H1 (cell line): ENCODE results near the gene RALGDS. TPM values are rescaled to one million over a fixed set of nuclear protein-coding genes. Genes with fewer than 3 reads are reported as not detected.

Experiments
- CTCF ChIA-PET: fragments of 300-600 bp; sonication (Branson Sonifier 250); formaldehyde crosslinking; loops from one replicate; lab custom pipeline; 2021; ENCODE audit not compliant: partially characterized antibody; lab: Charles Lee
- POLR2A ChIA-PET: fragments of 300-600 bp; sonication (Branson Sonifier 250); formaldehyde crosslinking; loops from one replicate; lab custom pipeline; 2021; ENCODE audit warnings: inconsistent platforms; ENCODE audit not compliant: partially characterized antibody; lab: Charles Lee
- DNase-seq, 2 experiments: peaks; one replicate each; pipeline versions ENCODE4 v3.0.0 to v3.0.0-alpha.2; 2010 to 2022; ENCODE audit warnings: low spot score in 2 of 2, low read depth in 1 of 2, mixed read lengths in 1 of 2
- FAIRE-seq: peaks from 2 replicates; lab custom pipeline; 2011; peaks lifted over from hg19 to GRCh38; lab: Jason Lieb, UNC
- H2AFZ ChIP-seq: 2 replicates; pipeline ENCODE4 v1.8.1; 2012; ENCODE audit warnings: low read length, inconsistent platforms
- H2AK5ac ChIP-seq: 2 replicates; pipeline ENCODE4 v1.6.1; 2013; ENCODE audit warnings: low read depth, low read length
- H2BK120ac ChIP-seq: replicated peaks from 2 replicates; pipeline ENCODE3; 2013; ENCODE audit warnings: low read depth, low read length, inconsistent platforms
- H2BK12ac ChIP-seq: 2 replicates; pipeline ENCODE4 v1.6.1; 2013; ENCODE audit warnings: low read depth, low read length
- H2BK15ac ChIP-seq: 2 replicates; pipeline ENCODE4 v1.6.1; 2013; ENCODE audit warnings: low read length
- H2BK20ac ChIP-seq: 2 replicates; pipeline ENCODE4 v1.6.1; 2013; ENCODE audit warnings: low read length
- H2BK5ac ChIP-seq: 2 replicates; pipeline ENCODE4 v1.6.1; 2013; ENCODE audit warnings: low read depth, low read length
- H3K14ac ChIP-seq: 2 replicates; pipeline ENCODE4 v1.6.1; 2013; ENCODE audit warnings: inconsistent platforms; ENCODE audit not compliant: insufficient read length
- H3K18ac ChIP-seq: 2 replicates; pipeline ENCODE4 v1.6.1; 2013; ENCODE audit warnings: low read length; ENCODE audit errors: extremely low read depth
- H3K23ac ChIP-seq: 2 replicates; pipeline ENCODE4 v1.6.1; 2013; ENCODE audit warnings: inconsistent platforms; ENCODE audit not compliant: insufficient read length
- H3K23me2 ChIP-seq: 2 replicates; pipeline ENCODE4 v1.6.1; 2013; ENCODE audit warnings: low read depth, low read length
- H3K27ac ChIP-seq: 2 replicates; pipeline ENCODE4 v1.6.1; 2011; ENCODE audit warnings: low read depth, low read length, inconsistent platforms
- H3K27me3 ChIP-seq, 4 experiments: replicated peaks in 1 of 4; 1 replicate in 1 of 4; 2 replicates in 3 of 4; pipeline versions ENCODE4 v1.6.1 to v1.8.1; 2011 to 2013; ENCODE audit warnings: low read length in 3 of 4, mild to moderate bottlenecking in 3 of 4, inconsistent platforms in 2 of 4, mixed read lengths in 2 of 4, moderate library complexity in 1 of 4; ENCODE audit not compliant: control insufficient read depth in 3 of 4, insufficient read depth in 3 of 4; ENCODE audit errors: extremely low read depth in 1 of 4
- H3K36me3 ChIP-seq, 4 experiments: 2 replicates each; pipeline versions ENCODE4 v1.6.1 to v1.8.1; 2011 to 2013; ENCODE audit warnings: mild to moderate bottlenecking in 4 of 4, low read length in 3 of 4, moderate library complexity in 2 of 4, control low read depth in 1 of 4, inconsistent platforms in 1 of 4; ENCODE audit not compliant: insufficient read depth in 4 of 4, control insufficient read depth in 2 of 4
- H3K4ac ChIP-seq: replicated peaks from 2 replicates; pipeline ENCODE3; 2013; ENCODE audit warnings: low read length, low read depth, mixed read lengths, inconsistent platforms; ENCODE audit not compliant: insufficient read length
- H3K4me1 ChIP-seq, 4 experiments: replicated peaks in 1 of 4; 1 replicate in 1 of 4; 2 replicates in 3 of 4; pipeline versions ENCODE4 v1.6.1 to v1.8.1; 2011 to 2013; ENCODE audit warnings: low read length in 3 of 4, inconsistent platforms in 2 of 4, mixed read lengths in 1 of 4; ENCODE audit not compliant: insufficient read depth in 4 of 4, control insufficient read depth in 3 of 4
- H3K4me2 ChIP-seq, 2 experiments: 2 replicates each; pipeline versions ENCODE4 v1.6.1 to v1.8.1; 2011 to 2013; ENCODE audit warnings: low read depth in 2 of 2, low read length in 2 of 2, control low read depth in 1 of 2, inconsistent platforms in 1 of 2, mild to moderate bottlenecking in 1 of 2; ENCODE audit not compliant: insufficient read depth in 1 of 2
- H3K4me3 ChIP-seq, 4 experiments: fragments of 200-600, 300-600 bp in 1 of 4; sonication (generic), shearing (Covaris generic), sonication (Bioruptor Twin) in 1 of 4; 2 replicates each; pipeline versions ENCODE4 v1.5.1 to v1.8.1; 2011 to 2016; ENCODE audit warnings: low read length in 4 of 4, low read depth in 3 of 4, control low read depth in 2 of 4, inconsistent platforms in 2 of 4, mild to moderate bottlenecking in 2 of 4, mixed read lengths in 1 of 4, moderate library complexity in 1 of 4; ENCODE audit not compliant: insufficient read depth in 2 of 4; ENCODE audit errors: extremely low read depth in 1 of 4
- H3K56ac ChIP-seq: replicated peaks from 2 replicates; pipeline ENCODE3; 2013; ENCODE audit warnings: low read depth, mild to moderate bottlenecking, mixed read lengths, low read length, inconsistent platforms; ENCODE audit not compliant: insufficient read length
- H3K79me1 ChIP-seq: 2 replicates; pipeline ENCODE4 v1.6.1; 2013; ENCODE audit warnings: low read depth, low read length, control low read depth
- H3K79me2 ChIP-seq, 2 experiments: 2 replicates each; pipeline versions ENCODE4 v1.6.1 to v1.8.1; 2012 to 2013; ENCODE audit warnings: low read length in 2 of 2, mild to moderate bottlenecking in 2 of 2, inconsistent platforms in 1 of 2; ENCODE audit not compliant: insufficient read depth in 2 of 2, control insufficient read depth in 1 of 2
- H3K9ac ChIP-seq, 4 experiments: replicated peaks in 1 of 4; 1 replicate in 1 of 4; 2 replicates in 3 of 4; pipeline versions ENCODE4 v1.6.1 to v1.8.1; 2011 to 2013; ENCODE audit warnings: low read depth in 3 of 4, low read length in 3 of 4, control low read depth in 2 of 4, mild to moderate bottlenecking in 2 of 4, moderate library complexity in 2 of 4, inconsistent platforms in 1 of 4; ENCODE audit errors: extremely low read depth in 1 of 4
- H3K9me3 ChIP-seq, 2 experiments: 2 replicates each; pipeline versions ENCODE4 v1.6.1 to v1.8.1; 2012 to 2013; ENCODE audit warnings: mild to moderate bottlenecking in 2 of 2, moderate library complexity in 2 of 2, control low read depth in 1 of 2, inconsistent platforms in 1 of 2, low read depth in 1 of 2, low read length in 1 of 2, mixed read lengths in 1 of 2; ENCODE audit not compliant: insufficient read depth in 2 of 2
- H4K20me1 ChIP-seq, 2 experiments: replicated peaks in 1 of 2; 2 replicates each; pipeline versions ENCODE3 to v1.8.1; 2011 to 2013; ENCODE audit warnings: inconsistent platforms in 2 of 2, low read length in 2 of 2, mild to moderate bottlenecking in 1 of 2; ENCODE audit not compliant: insufficient read depth in 2 of 2, control insufficient read depth in 1 of 2
- H4K5ac ChIP-seq: 2 replicates; pipeline ENCODE4 v1.6.1; 2013; ENCODE audit warnings: low read length, low read depth, mixed read lengths, inconsistent platforms; ENCODE audit not compliant: insufficient read length
- H4K8ac ChIP-seq: 2 replicates; pipeline ENCODE4 v1.8.0; 2013; ENCODE audit warnings: mild to moderate bottlenecking, moderate library complexity, low read length, inconsistent platforms; ENCODE audit not compliant: insufficient read depth; ENCODE audit errors: extremely low read depth
- H4K91ac ChIP-seq: replicated peaks from 2 replicates; pipeline ENCODE3; 2013; ENCODE audit warnings: low read length, mixed read lengths, inconsistent platforms; ENCODE audit not compliant: insufficient read length
- PHF8 ChIP-seq: fragments of 200-600 bp; sonication (generic); conservative IDR thresholded peaks from 2 replicates; pipeline ENCODE4 v1.7.1; 2012; ENCODE audit warnings: low read depth, mild to moderate bottlenecking, inconsistent platforms, low read length, moderate library complexity
- SIX5 ChIP-seq: IDR thresholded peaks from 2 replicates; pipeline ENCODE4 v1.6.1; 2011; ENCODE audit warnings: mild to moderate bottlenecking, low read depth, low read length
- WGBS, 2 experiments: shearing (Covaris generic) in 1 of 2; methylation state at CpG; one replicate each; pipeline versions ENCODE4 v1.1.6 to v1.1.7; 2013 to 2015; ENCODE audit warnings: low lambda C conversion rate in 2 of 2, mixed read lengths in 2 of 2, inconsistent platforms in 1 of 2, low coverage in 1 of 2, missing lambda C conversion rate in 1 of 2; ENCODE audit not compliant: insufficient replicate concordance in 2 of 2, insufficient coverage in 1 of 2, insufficient read length in 1 of 2; ENCODE audit errors: extremely low coverage in 1 of 2, missing lambda C conversion rate in 1 of 2; 5-methylcytosine and 5-hydroxymethylcytosine counted together
- polyA plus RNA-seq, 7 experiments: library from polyadenylated mRNA; depleted of rRNA in 3 of 7; stranded (reverse) in 5 of 7; unstranded in 2 of 7; fragments of >200 nt in 5 of 7; fragments of 200-250 nt in 2 of 7; gene quantifications; 1 replicate in 5 of 7; 2 replicates in 1 of 7; 4 replicates in 1 of 7; pipeline versions ENCODE4 v1.2.1 to v1.2.3, GENCODE V29; 2011 to 2013; ENCODE audit warnings: missing spikeins in 2 of 7, mixed read lengths in 2 of 7
- total RNA-seq: library from RNA; stranded (reverse); fragmentation: NEBNext Ultra II Directional; extraction: Animal tissue kit (Norgen Biotek cat#: 25700); gene quantifications from 2 replicates; pipeline ENCODE4 v1.2.1, GENCODE V29; 2021

RALGDS gene
- total and polyA plus RNA-seq, 2 of the 8 experiments (the other 6 are each of a cell fraction or from before 2014, with no cell fraction given) = 14.5 to 25.5 TPM

- Histone ChIP-seq H4K5ac (no peak overlapping the region), H3K27ac (no peak overlapping the region), H4K20me1 (no peaks in the 10 kb centered on the region), H3K4me1 (no peaks in the 10 kb centered on the region), H2AFZ (no peak overlapping the region), H3K4me3 (no peak overlapping the region), H3K23me2 (no peaks in the 10 kb centered on the region), H3K79me2 (no peaks in the 10 kb centered on the region), H3K4ac (no peak overlapping the region), H2BK12ac (no peak overlapping the region), H2BK15ac (no peak overlapping the region), H3K56ac (no peak overlapping the region), H3K23ac (no peak overlapping the region), H2BK120ac (no peak overlapping the region), H2BK5ac (no peak overlapping the region), H3K27me3 (peaks cover 0 to 3% (median 0%) of the 10 kb centered on the region in 4 experiments; a peak in 1 of 7 replicates), H3K9me3 (no peaks in the 10 kb centered on the region), H3K36me3 (no peaks in the 10 kb centered on the region), H3K79me1 (no peaks in the 10 kb centered on the region), H3K9ac (no peak overlapping the region), H4K8ac (no peak overlapping the region), H2AK5ac (no peak overlapping the region), H2BK20ac (no peak overlapping the region), H3K14ac (no peak overlapping the region), H3K4me2 (no peak overlapping the region), H4K91ac (no peak overlapping the region), H3K18ac (no peak overlapping the region)
- WGBS, 2 experiments = 87% methylated on average over 6 of the region's 6 CpGs; no CpG with 5 or more reads in 1 of the 2 experiments
- FAIRE-seq = no peak
- ChIA-PET CTCF (interaction anchor here (0.8 to 2.9 kb wide), 7 partner anchors 13 to 239 kb away, joined by 3 to 23 read pairs (median 4); no protein-coding TSS in a partner anchor), POLR2A (no interaction called here)
- no peak for DNase-seq
- TF ChIP-seq PHF8 (no peak), SIX5 (no peak)
- TF ChIP-seq, all 59 proteins: peak for 0
Observed at GRCh38 chr9:133090187-133090586, 30.9 kb downstream of the RALGDS start.
